ENCODE measurements around the gene ARID3B. TPM values are rescaled to one million over a fixed set of nuclear protein-coding genes. Genes with fewer than 3 reads are reported as not detected.

Gene ARID3B
- total and polyA plus RNA-seq, 2 of the 13 experiments (the other 11 are each of a cell fraction or from before 2014, with no cell fraction given), result 5.3 to 12.8 TPM

GRCh38 chr15:74545776-74546656 is 5.0 kb downstream of the ARID3B start (continued):
- TF ChIP-seq ARID3A (IDR thresholded peaks at IDR 0.05; ENCODE audit: low read depth, low read length), result no peak
- TF ChIP-seq BRD4 (CRISPR knock-in tag; IDR thresholded peaks at IDR 0.05), result no peak
- TF ChIP-seq ZNF713 (CRISPR knock-in tag; IDR thresholded peaks at IDR 0.05), result no peak
- no peak for TF ChIP-seq RARG (CRISPR knock-in tag; IDR thresholded peaks at IDR 0.05; ENCODE audit: low read depth)
- TF ChIP-seq ZNF562 (CRISPR knock-in tag; IDR thresholded peaks at IDR 0.05; ENCODE audit: borderline replicate concordance), result no peak
- TF ChIP-seq ZBTB42 (CRISPR knock-in tag; IDR thresholded peaks at IDR 0.05), result 0 out of 2 replicates have a peak, but pooled peaks have one; percentile 72
- peak; percentile 56 for TF ChIP-seq ZNF143 (CRISPR knock-in tag; IDR thresholded peaks at IDR 0.05)
- no peak for TF ChIP-seq ZFYVE20 (CRISPR knock-in tag; IDR thresholded peaks at IDR 0.05; ENCODE audit: borderline replicate concordance, low read depth)
- TF ChIP-seq FOXA3 (CRISPR knock-in tag; IDR thresholded peaks at IDR 0.05), result peak; percentile 80
- peak; percentile 71; the same call in 1 of the 2 replicates for TF ChIP-seq JUN (CRISPR knock-in tag; IDR thresholded peaks at IDR 0.05)
- TF ChIP-seq ZNF749 (CRISPR knock-in tag; IDR thresholded peaks at IDR 0.05; ENCODE audit: borderline replicate concordance), result peak; percentile 84; the same call in 1 of the 2 replicates
- TF ChIP-seq ATF7 (IDR thresholded peaks at IDR 0.05), result no peak
- TF ChIP-seq ATF7 (CRISPR knock-in tag; IDR thresholded peaks at IDR 0.05), result peak; percentile 28; the same call in 1 of the 2 replicates
- TF ChIP-seq TBX3 (IDR thresholded peaks at IDR 0.05; ENCODE audit: borderline replicate concordance), result peak; percentile 29; the same call in 1 of the 2 replicates
- TF ChIP-seq, protein P1, sequence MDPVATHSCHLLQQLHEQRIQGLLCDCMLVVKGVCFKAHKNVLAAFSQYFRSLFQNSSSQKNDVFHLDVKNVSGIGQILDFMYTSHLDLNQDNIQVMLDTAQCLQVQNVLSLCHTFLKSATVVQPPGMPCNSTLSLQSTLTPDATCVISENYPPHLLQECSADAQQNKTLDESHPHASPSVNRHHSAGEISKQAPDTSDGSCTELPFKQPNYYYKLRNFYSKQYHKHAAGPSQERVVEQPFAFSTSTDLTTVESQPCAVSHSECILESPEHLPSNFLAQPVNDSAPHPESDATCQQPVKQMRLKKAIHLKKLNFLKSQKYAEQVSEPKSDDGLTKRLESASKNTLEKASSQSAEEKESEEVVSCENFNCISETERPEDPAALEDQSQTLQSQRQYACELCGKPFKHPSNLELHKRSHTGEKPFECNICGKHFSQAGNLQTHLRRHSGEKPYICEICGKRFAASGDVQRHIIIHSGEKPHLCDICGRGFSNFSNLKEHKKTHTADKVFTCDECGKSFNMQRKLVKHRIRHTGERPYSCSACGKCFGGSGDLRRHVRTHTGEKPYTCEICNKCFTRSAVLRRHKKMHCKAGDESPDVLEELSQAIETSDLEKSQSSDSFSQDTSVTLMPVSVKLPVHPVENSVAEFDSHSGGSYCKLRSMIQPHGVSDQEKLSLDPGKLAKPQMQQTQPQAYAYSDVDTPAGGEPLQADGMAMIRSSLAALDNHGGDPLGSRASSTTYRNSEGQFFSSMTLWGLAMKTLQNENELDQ (CRISPR knock-in tag; IDR thresholded peaks at IDR 0.05; ENCODE audit: borderline replicate concordance), result no peak
- no peak for TF ChIP-seq ZNF563 (CRISPR knock-in tag; IDR thresholded peaks at IDR 0.05)
- peak; percentile 53; the same call in 1 of the 2 replicates for TF ChIP-seq TFE3 (CRISPR knock-in tag; IDR thresholded peaks at IDR 0.05)
- TF ChIP-seq, protein P2, sequence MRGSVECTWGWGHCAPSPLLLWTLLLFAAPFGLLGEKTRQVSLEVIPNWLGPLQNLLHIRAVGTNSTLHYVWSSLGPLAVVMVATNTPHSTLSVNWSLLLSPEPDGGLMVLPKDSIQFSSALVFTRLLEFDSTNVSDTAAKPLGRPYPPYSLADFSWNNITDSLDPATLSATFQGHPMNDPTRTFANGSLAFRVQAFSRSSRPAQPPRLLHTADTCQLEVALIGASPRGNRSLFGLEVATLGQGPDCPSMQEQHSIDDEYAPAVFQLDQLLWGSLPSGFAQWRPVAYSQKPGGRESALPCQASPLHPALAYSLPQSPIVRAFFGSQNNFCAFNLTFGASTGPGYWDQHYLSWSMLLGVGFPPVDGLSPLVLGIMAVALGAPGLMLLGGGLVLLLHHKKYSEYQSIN (CRISPR knock-in tag; IDR thresholded peaks at IDR 0.05; ENCODE audit: borderline replicate concordance), result no peak
- no peak for TF ChIP-seq PCBP1 (IDR thresholded peaks at IDR 0.05; ENCODE audit: borderline replicate concordance, low read depth, low read length)
- TF ChIP-seq, protein P3, sequence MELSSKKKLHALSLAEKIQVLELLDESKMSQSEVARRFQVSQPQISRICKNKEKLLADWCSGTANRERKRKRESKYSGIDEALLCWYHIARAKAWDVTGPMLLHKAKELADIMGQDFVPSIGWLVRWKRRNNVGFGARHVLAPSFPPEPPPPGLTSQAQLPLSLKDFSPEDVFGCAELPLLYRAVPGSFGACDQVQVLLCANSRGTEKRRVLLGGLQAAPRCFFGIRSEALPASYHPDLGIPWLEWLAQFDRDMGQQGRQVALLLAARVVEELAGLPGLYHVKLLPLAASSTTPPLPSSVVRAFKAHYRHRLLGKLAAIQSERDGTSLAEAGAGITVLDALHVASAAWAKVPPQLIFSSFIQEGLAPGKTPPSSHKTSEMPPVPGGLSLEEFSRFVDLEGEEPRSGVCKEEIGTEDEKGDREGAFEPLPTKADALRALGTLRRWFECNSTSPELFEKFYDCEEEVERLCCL (CRISPR knock-in tag; IDR thresholded peaks at IDR 0.05; ENCODE audit: borderline replicate concordance), result no peak

Measured in HepG2 (cell line).